ENCODE measurements around the gene AIFM3. TPM values are rescaled to one million over a fixed set of nuclear protein-coding genes. Genes with fewer than 3 reads are reported as not detected.

AIFM3 gene
- total RNA-seq, 1 experiment from 2014 or later: 7.4 TPM

DNA sequence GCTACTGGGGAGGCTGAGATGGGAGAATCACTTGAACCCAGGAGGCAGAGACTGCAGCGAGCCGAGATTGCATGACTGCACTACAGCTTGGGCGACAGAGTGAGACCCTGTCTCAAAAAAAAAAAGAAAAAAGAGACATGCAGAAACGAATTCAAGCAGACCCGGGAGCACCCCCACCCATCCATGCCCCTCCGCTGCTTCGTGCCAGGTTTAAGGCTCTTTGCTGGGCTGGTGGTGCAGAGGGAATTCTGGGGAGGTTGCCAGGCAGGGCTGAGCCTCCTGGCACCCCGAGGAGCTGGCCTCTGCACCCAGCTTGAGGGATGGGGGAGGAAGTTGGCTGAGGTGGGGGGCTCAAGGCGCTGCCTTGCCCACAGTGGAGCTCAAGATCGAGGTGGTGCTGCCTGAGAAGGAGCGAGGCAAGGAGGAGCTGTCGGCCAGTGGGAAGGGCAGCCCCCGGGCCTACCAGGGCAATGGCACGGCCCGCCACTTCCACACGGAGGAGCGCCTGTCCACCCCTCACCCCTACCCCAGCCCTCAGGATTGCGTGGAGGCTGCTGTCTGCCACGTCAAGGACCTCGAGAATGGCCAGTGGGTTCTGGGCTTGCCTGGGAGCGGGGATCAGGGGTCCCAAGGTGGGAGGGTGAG is 6.0 kb downstream of the AIFM3 start:
- TF ChIP-seq, protein P1, sequence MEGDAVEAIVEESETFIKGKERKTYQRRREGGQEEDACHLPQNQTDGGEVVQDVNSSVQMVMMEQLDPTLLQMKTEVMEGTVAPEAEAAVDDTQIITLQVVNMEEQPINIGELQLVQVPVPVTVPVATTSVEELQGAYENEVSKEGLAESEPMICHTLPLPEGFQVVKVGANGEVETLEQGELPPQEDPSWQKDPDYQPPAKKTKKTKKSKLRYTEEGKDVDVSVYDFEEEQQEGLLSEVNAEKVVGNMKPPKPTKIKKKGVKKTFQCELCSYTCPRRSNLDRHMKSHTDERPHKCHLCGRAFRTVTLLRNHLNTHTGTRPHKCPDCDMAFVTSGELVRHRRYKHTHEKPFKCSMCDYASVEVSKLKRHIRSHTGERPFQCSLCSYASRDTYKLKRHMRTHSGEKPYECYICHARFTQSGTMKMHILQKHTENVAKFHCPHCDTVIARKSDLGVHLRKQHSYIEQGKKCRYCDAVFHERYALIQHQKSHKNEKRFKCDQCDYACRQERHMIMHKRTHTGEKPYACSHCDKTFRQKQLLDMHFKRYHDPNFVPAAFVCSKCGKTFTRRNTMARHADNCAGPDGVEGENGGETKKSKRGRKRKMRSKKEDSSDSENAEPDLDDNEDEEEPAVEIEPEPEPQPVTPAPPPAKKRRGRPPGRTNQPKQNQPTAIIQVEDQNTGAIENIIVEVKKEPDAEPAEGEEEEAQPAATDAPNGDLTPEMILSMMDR (conservative IDR thresholded peaks at IDR 0.05): no peak
- TF ChIP-seq EZH2 (IDR thresholded peaks at IDR 0.05; ENCODE audit: low read depth): no peak
- no peak overlapping the region for H3K27ac ChIP-seq
- DNase-seq: no peak
- no peaks in the 10 kb centered on the region for H3K36me3 ChIP-seq (ENCODE audit: low read depth)
- no peaks in the 10 kb centered on the region for H3F3A ChIP-seq (ENCODE audit: insufficient read depth, low read depth)
- H3K9me2 ChIP-seq (ENCODE audit: insufficient read depth): no peaks in the 10 kb centered on the region
- no TSS peak for BruUV-seq (replicated peaks)
- H3K4me1 ChIP-seq (replicated peaks; ENCODE audit: insufficient read depth): no peaks in the 10 kb centered on the region
- no peak overlapping the region for H2AFZ ChIP-seq
- H3K9me3 ChIP-seq (ENCODE audit: insufficient read depth, low read depth): no peaks in the 10 kb centered on the region
- H3K4me3 ChIP-seq: no peak overlapping the region
- intact Hi-C loops (cut with micrococcal nuclease; ENCODE audit: unreplicated experiment): no loop called here
- H3K4me2 ChIP-seq: no peak overlapping the region
- no peaks in the 10 kb centered on the region for H3K79me2 ChIP-seq (ENCODE audit: low read depth)
- CTCF ChIA-PET: interaction anchor here (0.7 kb wide), 1 partner anchor 15 kb away, joined by 7 read pairs; no protein-coding TSS in a partner anchor
- no peaks in the 10 kb centered on the region for H3K27me3 ChIP-seq (ENCODE audit: insufficient read depth, low read depth)
- H4K20me1 ChIP-seq (ENCODE audit: insufficient read depth): no peaks in the 10 kb centered on the region
- POLR2A ChIA-PET (ENCODE audit: unreplicated experiment): interaction anchor here (0.7 kb wide), 3 partner anchors 13 to 30 kb away, joined by 4 to 8 read pairs (median 5); no protein-coding TSS in a partner anchor

DNA sequence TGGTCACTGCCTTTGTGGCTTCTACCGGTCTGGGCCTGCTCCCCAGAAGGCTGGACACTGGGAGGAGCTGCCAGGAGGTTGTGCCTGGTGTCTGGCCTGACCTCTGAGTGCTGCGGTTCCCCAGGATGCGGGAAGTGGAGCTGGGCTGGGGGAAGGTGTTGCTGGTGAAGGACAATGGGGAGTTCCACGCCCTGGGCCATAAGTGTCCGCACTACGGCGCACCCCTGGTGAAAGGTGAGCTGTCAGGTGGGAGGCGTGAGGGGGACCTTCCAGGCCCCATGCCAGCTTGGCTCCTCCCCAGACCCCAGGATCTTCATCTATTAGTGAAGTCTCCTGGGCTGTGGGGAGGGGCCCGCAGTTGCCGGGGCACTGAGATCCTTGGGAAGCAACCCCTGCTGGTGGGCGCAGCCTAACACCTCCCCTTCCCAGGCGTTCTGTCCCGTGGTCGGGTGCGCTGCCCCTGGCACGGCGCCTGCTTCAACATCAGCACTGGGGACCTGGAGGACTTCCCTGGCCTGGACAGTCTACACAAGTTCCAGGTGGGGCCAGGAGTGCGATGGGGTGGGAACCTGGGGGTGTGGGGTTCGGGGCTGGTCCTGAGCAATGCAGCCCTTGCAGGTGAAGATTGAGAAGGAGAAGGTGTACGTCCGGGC is 6.7 kb downstream of the AIFM3 start:
- Histone ChIP-seq H3K9me2 (ENCODE audit: insufficient read depth) (no peaks in the 10 kb centered on the region), H3K27ac (no peak overlapping the region), H3K4me1 (replicated peaks; ENCODE audit: insufficient read depth) (no peaks in the 10 kb centered on the region), H3K36me3 (ENCODE audit: low read depth) (no peaks in the 10 kb centered on the region), H3K4me3 (no peak overlapping the region), H3K9me3 (ENCODE audit: insufficient read depth, low read depth) (peaks cover 5% of the 10 kb centered on the region; the same call in 1 of the 2 replicates), H4K20me1 (ENCODE audit: insufficient read depth) (no peaks in the 10 kb centered on the region), H2AFZ (no peak overlapping the region), H3F3A (ENCODE audit: insufficient read depth, low read depth) (no peaks in the 10 kb centered on the region), H3K27me3 (ENCODE audit: insufficient read depth, low read depth) (no peaks in the 10 kb centered on the region), H3K4me2 (no peak overlapping the region), H3K79me2 (ENCODE audit: low read depth) (no peaks in the 10 kb centered on the region)
- CTCF ChIA-PET: no interaction called here
- POLR2A ChIA-PET (ENCODE audit: unreplicated experiment): no interaction called here
- no TSS peak for BruUV-seq (replicated peaks)
- intact Hi-C loops (cut with micrococcal nuclease; ENCODE audit: unreplicated experiment): no loop called here
- DNase-seq: no peak
- no peak for TF ChIP-seq EZH2 (IDR thresholded peaks at IDR 0.05; ENCODE audit: low read depth)
- TF ChIP-seq, protein P1 (conservative IDR thresholded peaks at IDR 0.05): no peak

DNA sequence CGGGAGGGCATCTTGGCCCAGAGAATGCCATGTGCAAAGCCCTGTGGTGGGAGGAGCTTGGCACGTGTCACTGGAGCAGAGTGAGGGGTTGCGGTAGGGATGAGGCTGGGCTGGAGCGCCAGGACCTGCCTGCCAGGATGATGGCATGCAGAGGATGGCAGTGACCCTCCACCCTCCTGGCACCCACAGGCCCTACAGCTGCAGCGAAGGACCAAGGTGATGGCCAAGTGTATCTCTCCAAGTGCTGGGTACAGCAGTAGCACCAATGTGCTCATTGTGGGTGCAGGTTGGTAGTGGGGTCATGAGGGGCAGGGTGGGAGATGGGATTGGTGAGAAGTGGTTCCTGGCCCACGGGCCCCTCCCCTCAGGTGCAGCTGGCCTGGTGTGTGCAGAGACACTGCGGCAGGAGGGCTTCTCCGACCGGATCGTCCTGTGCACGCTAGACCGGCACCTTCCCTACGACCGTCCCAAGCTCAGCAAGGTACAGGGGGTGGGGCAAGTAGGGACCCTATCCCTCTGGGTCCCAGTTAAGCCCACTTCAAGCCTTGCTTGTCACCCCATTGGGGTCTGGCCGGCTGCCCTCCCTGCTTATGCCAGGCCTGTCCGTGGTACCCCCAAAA is 7.4 kb downstream of the AIFM3 start:
- ChIA-PET CTCF (no interaction called here), POLR2A (ENCODE audit: unreplicated experiment) (interaction anchor here (0.7 kb wide), 1 partner anchor 82 kb away, joined by 3 read pairs; no protein-coding TSS in a partner anchor)

More for the DNA sequence above, 7.4 kb downstream of the AIFM3 start:
- no peak overlapping the region for H3K4me3 ChIP-seq
- H3K9me3 ChIP-seq (ENCODE audit: insufficient read depth, low read depth): peaks cover 5% of the 10 kb centered on the region; the same call in 1 of the 2 replicates
- no peaks in the 10 kb centered on the region for H3K27me3 ChIP-seq (ENCODE audit: insufficient read depth, low read depth)
- H4K20me1 ChIP-seq (ENCODE audit: insufficient read depth): no peaks in the 10 kb centered on the region
- no peak overlapping the region for H3K4me2 ChIP-seq
- no peaks in the 10 kb centered on the region for H3K79me2 ChIP-seq (ENCODE audit: low read depth)
- H3F3A ChIP-seq (ENCODE audit: insufficient read depth, low read depth): no peaks in the 10 kb centered on the region
- BruUV-seq (replicated peaks): no TSS peak
- H3K27ac ChIP-seq: no peak overlapping the region
- no peak for TF ChIP-seq EZH2 (IDR thresholded peaks at IDR 0.05; ENCODE audit: low read depth)
- TF ChIP-seq, protein P1 (conservative IDR thresholded peaks at IDR 0.05): no peak
- H2AFZ ChIP-seq: no peak overlapping the region
- no peaks in the 10 kb centered on the region for H3K4me1 ChIP-seq (replicated peaks; ENCODE audit: insufficient read depth)
- intact Hi-C loops (cut with micrococcal nuclease; ENCODE audit: unreplicated experiment): no loop called here
- DNase-seq: no peak
- H3K36me3 ChIP-seq (ENCODE audit: low read depth): no peaks in the 10 kb centered on the region
- H3K9me2 ChIP-seq (ENCODE audit: insufficient read depth): no peaks in the 10 kb centered on the region

Data from PC-9 (cell line).